CD14-positive monocyte (primary cell): ENCODE results near the gene IFT27. TPM values are rescaled to one million over a fixed set of nuclear protein-coding genes. Genes with fewer than 3 reads are reported as not detected.

ENCODE experiments used
- DNase-seq, 3 donors: peaks; one replicate each; pipeline ENCODE4 v3.0.0-alpha.2; 2011 to 2022
- H2AFZ ChIP-seq: 2 replicates; pipeline ENCODE4 v1.6.0; 2012; ENCODE audit warnings: mild to moderate bottlenecking, low read depth, low read length, inconsistent platforms; ENCODE audit not compliant: insufficient read depth, poor library complexity, severe bottlenecking
- H3K27ac ChIP-seq, 2 donors: 1 replicate in 1 of 2; 2 replicates in 1 of 2; pipeline ENCODE4 v1.5.1; 2012 to 2013; ENCODE audit warnings: low read length in 2 of 2, control low read depth in 1 of 2, inconsistent platforms in 1 of 2, low read depth in 1 of 2, mild to moderate bottlenecking in 1 of 2
- H3K27me3 ChIP-seq, 2 donors: one replicate each; pipeline versions ENCODE4 v1.6.0 to v1.6.1; 2011 to 2013; ENCODE audit warnings: low read length in 2 of 2; ENCODE audit not compliant: control insufficient read depth in 2 of 2, insufficient read depth in 2 of 2
- H3K36me3 ChIP-seq, 2 donors: replicated peaks in 1 of 2; 1 replicate in 1 of 2; 2 replicates in 1 of 2; pipeline versions ENCODE4 v1.5.1 to v1.6.1; 2012 to 2013; ENCODE audit warnings: low read length in 2 of 2, control low read depth in 1 of 2, inconsistent platforms in 1 of 2, mild to moderate bottlenecking in 1 of 2; ENCODE audit not compliant: insufficient read depth in 2 of 2, control insufficient read depth in 1 of 2
- H3K4me1 ChIP-seq, 2 donors: 1 replicate in 1 of 2; 2 replicates in 1 of 2; pipeline versions ENCODE4 v1.5.1 to v1.6.1; 2012 to 2013; ENCODE audit warnings: low read length in 2 of 2, control low read depth in 1 of 2, inconsistent platforms in 1 of 2, mild to moderate bottlenecking in 1 of 2, moderate library complexity in 1 of 2; ENCODE audit not compliant: insufficient read depth in 2 of 2, control insufficient read depth in 1 of 2
- H3K4me2 ChIP-seq: replicated peaks from 2 replicates; pipeline ENCODE3; 2012; ENCODE audit warnings: low read length, moderate library complexity, mild to moderate bottlenecking; ENCODE audit not compliant: poor library complexity, severe bottlenecking; ENCODE audit errors: extremely low read depth
- H3K4me3 ChIP-seq, 3 experiments: fragments of 200-600 bp in 1 of 3; sonication (generic) in 1 of 3; replicated peaks in 1 of 3; 1 replicate in 2 of 3; 2 replicates in 1 of 3; pipeline ENCODE4 v1.5.1; 2011 to 2013; ENCODE audit warnings: low read length in 3 of 3, mild to moderate bottlenecking in 3 of 3, control low read depth in 2 of 3, low read depth in 2 of 3, inconsistent platforms in 1 of 3, moderate library complexity in 1 of 3
- H3K79me2 ChIP-seq: 2 replicates; pipeline ENCODE4 v1.6.0; 2012; ENCODE audit warnings: mild to moderate bottlenecking, control low read depth, inconsistent platforms, low read length, moderate library complexity; ENCODE audit not compliant: insufficient read depth
- H3K9ac ChIP-seq: 2 replicates; pipeline ENCODE4 v1.6.0; 2017; ENCODE audit warnings: low read length, mild to moderate bottlenecking; ENCODE audit not compliant: insufficient read depth, poor library complexity, severe bottlenecking
- H3K9me3 ChIP-seq, 2 donors: replicated peaks in 1 of 2; 1 replicate in 1 of 2; 2 replicates in 1 of 2; pipeline versions ENCODE4 v1.5.1 to v1.6.1; 2012 to 2013; ENCODE audit warnings: low read length in 2 of 2, control low read depth in 1 of 2; ENCODE audit not compliant: control insufficient read depth in 1 of 2, insufficient read depth in 1 of 2
- H4K20me1 ChIP-seq: 2 replicates; pipeline ENCODE4 v1.6.0; 2012; ENCODE audit warnings: mild to moderate bottlenecking, low read length, control low read depth, moderate library complexity; ENCODE audit not compliant: insufficient read depth
- H3K27ac Mint-ChIP-seq, 7 donors: one replicate each; pipeline ENCODE4 v1.8.0; 2020; ENCODE audit warnings: mild to moderate bottlenecking in 7 of 7, mixed read lengths in 7 of 7, moderate library complexity in 6 of 7, inconsistent platforms in 2 of 7
- H3K27me3 Mint-ChIP-seq, 3 donors: one replicate each; pipeline ENCODE4 v1.8.0; 2021 to 2022; ENCODE audit warnings: low read depth in 3 of 3, mild to moderate bottlenecking in 3 of 3, mixed read lengths in 3 of 3, moderate library complexity in 3 of 3, inconsistent platforms in 1 of 3
- H3K36me3 Mint-ChIP-seq, 2 donors: one replicate each; pipeline ENCODE4 v1.8.0; 2020; ENCODE audit warnings: mixed read lengths in 2 of 2, inconsistent platforms in 1 of 2, mild to moderate bottlenecking in 1 of 2
- H3K4me1 Mint-ChIP-seq: one replicate; pipeline ENCODE4 v1.8.0; 2020; ENCODE audit warnings: mild to moderate bottlenecking, mixed read lengths
- H3K4me3 Mint-ChIP-seq, 2 donors: one replicate each; pipeline ENCODE4 v1.8.0; 2020; ENCODE audit warnings: mild to moderate bottlenecking in 2 of 2, mixed read lengths in 2 of 2, moderate library complexity in 1 of 2
- H3K9me3 Mint-ChIP-seq, 7 donors: one replicate each; pipeline ENCODE4 v1.8.0; 2020 to 2022; ENCODE audit warnings: mixed read lengths in 7 of 7, mild to moderate bottlenecking in 6 of 7, moderate library complexity in 6 of 7, inconsistent platforms in 2 of 7
- CTCF ChIP-seq: fragments of 200-600 bp; IDR thresholded peaks from one replicate; pipeline ENCODE4 v1.8.0; 2022; ENCODE audit warnings: antibody characterized with exemption, mild to moderate bottlenecking
- WGBS: methylation state at CpG from one replicate; pipeline ENCODE4 v1.1.5; 2013; ENCODE audit warnings: missing lambda C conversion rate; ENCODE audit not compliant: insufficient coverage; 5-methylcytosine and 5-hydroxymethylcytosine counted together
- intact Hi-C, 2 donors: fragments of 100-400 bp; cut with micrococcal nuclease; formaldehyde crosslinking; loops; one replicate each; pipeline versions ENCODE4 v1.15.0 to v1.15.1; 2023
- polyA plus RNA-seq, 3 donors: library from polyadenylated mRNA; depleted of rRNA in 1 of 3; unstranded in 2 of 3; stranded (reverse) in 1 of 3; fragments of 300-500 nt in 2 of 3; fragments of >200 nt in 1 of 3; fragmentation: Illumina TruSeq in 2 of 3; gene quantifications; 1 replicate in 2 of 3; 2 replicates in 1 of 3; pipeline ENCODE4 v1.2.3, GENCODE V29; 2012 to 2021

The IFT27 gene
- polyA plus RNA-seq, 3 donors: 12.5 to 16.9 (median 14.6) TPM

- Histone ChIP-seq H3K9ac (no peak overlapping the region), H3K4me3 (no peak overlapping the region), H3K27ac (no peak overlapping the region), H3K4me2 (no peak overlapping the region), H3K36me3 (no peaks in the 10 kb centered on the region), H2AFZ (no peak overlapping the region), H3K9me3 (no peaks in the 10 kb centered on the region), H3K27me3 (no peaks in the 10 kb centered on the region), H3K4me1 (no peaks in the 10 kb centered on the region), H4K20me1 (no peaks in the 10 kb centered on the region), H3K79me2 (no peaks in the 10 kb centered on the region)
- intact Hi-C loops: no loop called here
- no peak overlapping the region for H3K4me3 Mint-ChIP-seq
- WGBS: 82% methylated on average over 8 of the region's 11 CpGs
- H3K27ac Mint-ChIP-seq: no peak overlapping the region
- H3K4me1 Mint-ChIP-seq: peaks cover 3% of the 10 kb centered on the region
- TF ChIP-seq CTCF: no peak
- H3K36me3 Mint-ChIP-seq: no peaks in the 10 kb centered on the region
- H3K27me3 Mint-ChIP-seq: peaks cover 5 to 22% (median 13%) of the 10 kb centered on the region in 3 donors
- H3K9me3 Mint-ChIP-seq: no peaks in the 10 kb centered on the region
- DNase-seq: no peak
Measured at GRCh38 chr22:36746375-36746970, 29.4 kb downstream of the IFT27 start.

- Histone ChIP-seq H3K4me3 (no peak overlapping the region), H3K9me3 (no peaks in the 10 kb centered on the region), H3K36me3 (no peaks in the 10 kb centered on the region), H4K20me1 (no peaks in the 10 kb centered on the region), H2AFZ (no peak overlapping the region), H3K27ac (no peak overlapping the region), H3K4me2 (no peak overlapping the region), H3K79me2 (no peaks in the 10 kb centered on the region), H3K27me3 (no peaks in the 10 kb centered on the region), H3K9ac (no peak overlapping the region), H3K4me1 (no peaks in the 10 kb centered on the region)
- no peak for TF ChIP-seq CTCF
- Mint-ChIP-seq H3K27ac (no peak overlapping the region), H3K9me3 (peaks cover 0 to 3% (median 2%) of the 10 kb centered on the region in 7 donors), H3K27me3 (peaks cover 6 to 24% (median 16%) of the 10 kb centered on the region in 3 donors), H3K36me3 (no peaks in the 10 kb centered on the region), H3K4me1 (peaks cover 3% of the 10 kb centered on the region), H3K4me3 (no peak overlapping the region)
- 67% methylated on average over 2 of the region's 8 CpGs for WGBS
- intact Hi-C loops: no loop called here
- DNase-seq: no peak
Measured at GRCh38 chr22:36745301-36745995, 30.5 kb downstream of the IFT27 start.
